Measurements from ENCODE around the gene MACROD2. TPM values are rescaled to one million over a fixed set of nuclear protein-coding genes. Genes with fewer than 3 reads are reported as not detected.
"Not testable (repeated sequence)": the region's sequence is repeated elsewhere in the genome, so short reads cannot be mapped to it uniquely, and the experiment has no call there.

MACROD2 gene
- total RNA-seq, 1 experiment from 2014 or later = not detected

- Histone ChIP-seq H3K27me3 (replicated peaks) (no peaks in the 10 kb centered on the region), H3K9me3 (replicated peaks) (no peaks in the 10 kb centered on the region), H3K27ac (no peak overlapping the region), H3K36me3 (no peaks in the 10 kb centered on the region), H3K4me3 (no peak overlapping the region), H3K4me1 (replicated peaks) (no peaks in the 10 kb centered on the region)
- no peak for DNase-seq (ENCODE audit: low read depth in 1 of 2, low spot score in 2 of 2)
These were observed 1944.8 kb downstream of the MACROD2 start for GRCh38 chr20:15940127-15940526.

- Histone ChIP-seq H3K4me3 (no peak overlapping the region), H3K27ac (no peak overlapping the region), H3K36me3 (no peaks in the 10 kb centered on the region), H3K27me3 (replicated peaks) (no peaks in the 10 kb centered on the region), H3K4me1 (replicated peaks) (no peaks in the 10 kb centered on the region), H3K9me3 (replicated peaks) (no peaks in the 10 kb centered on the region)
- DNase-seq (ENCODE audit: low read depth in 1 of 2, low spot score in 2 of 2) = no peak
These were observed 1946.8 kb downstream of the MACROD2 start for GRCh38 chr20:15942130-15942529.

GRCh38 chr20:15945289-15945688, 1950.0 kb downstream of the MACROD2 start:
- Histone ChIP-seq H3K4me3 (no peak overlapping the region), H3K4me1 (replicated peaks) (no peaks in the 10 kb centered on the region), H3K9me3 (replicated peaks) (no peaks in the 10 kb centered on the region), H3K36me3 (no peaks in the 10 kb centered on the region), H3K27me3 (replicated peaks) (no peaks in the 10 kb centered on the region), H3K27ac (no peak overlapping the region)
- DNase-seq (ENCODE audit: low read depth in 1 of 2, low spot score in 2 of 2) = no peak

GRCh38 chr20:15949391-15949790, 1954.1 kb downstream of the MACROD2 start:
- no peaks in the 10 kb centered on the region for H3K4me1 ChIP-seq (replicated peaks)
- no peak overlapping the region for H3K4me3 ChIP-seq
- no peaks in the 10 kb centered on the region for H3K9me3 ChIP-seq (replicated peaks)
- no peak overlapping the region for H3K27ac ChIP-seq
- no peaks in the 10 kb centered on the region for H3K27me3 ChIP-seq (replicated peaks)
- DNase-seq (ENCODE audit: low read depth in 1 of 2, low spot score in 2 of 2) = no peak
- no peaks in the 10 kb centered on the region for H3K36me3 ChIP-seq

GRCh38 chr20:15951658-15952057, 1956.3 kb downstream of the MACROD2 start:
- Histone ChIP-seq H3K4me3 (no peak overlapping the region), H3K4me1 (replicated peaks) (no peaks in the 10 kb centered on the region), H3K27me3 (replicated peaks) (no peaks in the 10 kb centered on the region), H3K36me3 (no peaks in the 10 kb centered on the region), H3K27ac (no peak overlapping the region), H3K9me3 (replicated peaks) (no peaks in the 10 kb centered on the region)
- no peak for DNase-seq (ENCODE audit: low read depth in 1 of 2, low spot score in 2 of 2)

- no peaks in the 10 kb centered on the region for H3K9me3 ChIP-seq (replicated peaks)
- H3K27ac ChIP-seq = no peak overlapping the region
- no peak overlapping the region for H3K4me3 ChIP-seq
- no peak for DNase-seq (ENCODE audit: low read depth in 1 of 2, low spot score in 2 of 2)
- H3K36me3 ChIP-seq = no peaks in the 10 kb centered on the region
- H3K4me1 ChIP-seq (replicated peaks) = no peaks in the 10 kb centered on the region
- no peaks in the 10 kb centered on the region for H3K27me3 ChIP-seq (replicated peaks)
These were observed 1962.8 kb downstream of the MACROD2 start for GRCh38 chr20:15958142-15958541.

GRCh38 chr20:15965165-15965564, 1969.8 kb downstream of the MACROD2 start:
- no peaks in the 10 kb centered on the region for H3K4me1 ChIP-seq (replicated peaks)
- no peaks in the 10 kb centered on the region for H3K36me3 ChIP-seq
- no peak overlapping the region for H3K27ac ChIP-seq
- no peak for DNase-seq (ENCODE audit: low read depth in 1 of 2, low spot score in 2 of 2)
- no peaks in the 10 kb centered on the region; the same call in 1 of the 2 replicates for H3K27me3 ChIP-seq (replicated peaks)
- no peak overlapping the region for H3K4me3 ChIP-seq
- H3K9me3 ChIP-seq (replicated peaks) = no peaks in the 10 kb centered on the region

GRCh38 chr20:15967334-15967733, 1972.0 kb downstream of the MACROD2 start:
- no peaks in the 10 kb centered on the region for H3K36me3 ChIP-seq
- peaks cover 3% of the 10 kb centered on the region; the same call in 1 of the 2 replicates for H3K9me3 ChIP-seq (replicated peaks)
- DNase-seq (ENCODE audit: low read depth in 1 of 2, low spot score in 2 of 2) = no peak
- H3K4me1 ChIP-seq (replicated peaks) = no peaks in the 10 kb centered on the region
- H3K4me3 ChIP-seq = no peak overlapping the region
- H3K27me3 ChIP-seq (replicated peaks) = no peaks in the 10 kb centered on the region; the same call in 1 of the 2 replicates
- H3K27ac ChIP-seq = no peak overlapping the region

GRCh38 chr20:15976047-15976736, 1980.9 kb downstream of the MACROD2 start:
- no peak for DNase-seq (ENCODE audit: low read depth in 1 of 2, low spot score in 2 of 2)

GRCh38 chr20:15977026-15977425, 1981.7 kb downstream of the MACROD2 start:
- Histone ChIP-seq H3K36me3 (no peaks in the 10 kb centered on the region), H3K4me1 (replicated peaks) (no peaks in the 10 kb centered on the region), H3K4me3 (no peak overlapping the region)

More at GRCh38 chr20:15976047-15976736, 1980.9 kb downstream of the MACROD2 start:
- H3K9me3 ChIP-seq (replicated peaks) = peaks cover 3% of the 10 kb centered on the region; the same call in 1 of the 2 replicates
- no peaks in the 10 kb centered on the region for H3K27me3 ChIP-seq (replicated peaks)
- H3K36me3 ChIP-seq = no peaks in the 10 kb centered on the region
- no peak overlapping the region for H3K4me3 ChIP-seq
- no peak overlapping the region for H3K27ac ChIP-seq
- H3K4me1 ChIP-seq (replicated peaks) = no peaks in the 10 kb centered on the region

GRCh38 chr20:15977758-15978157, 1982.4 kb downstream of the MACROD2 start:
- H3K4me1 ChIP-seq (replicated peaks) = no peaks in the 10 kb centered on the region
- H3K36me3 ChIP-seq = no peaks in the 10 kb centered on the region
- DNase-seq (ENCODE audit: low read depth in 1 of 2, low spot score in 2 of 2) = no peak
- no peak overlapping the region for H3K4me3 ChIP-seq
- H3K27me3 ChIP-seq (replicated peaks) = no peaks in the 10 kb centered on the region
- H3K9me3 ChIP-seq (replicated peaks) = no peaks in the 10 kb centered on the region
- H3K27ac ChIP-seq = no peak overlapping the region

More at GRCh38 chr20:15977026-15977425, 1981.7 kb downstream of the MACROD2 start:
- Histone ChIP-seq H3K27me3 (replicated peaks) (no peaks in the 10 kb centered on the region), H3K27ac (no peak overlapping the region), H3K9me3 (replicated peaks) (0 out of 2 replicates have a peak, but pooled peaks cover 3% of the 10 kb centered on the region)
- no peak for DNase-seq (ENCODE audit: low read depth in 1 of 2, low spot score in 2 of 2)

GRCh38 chr20:15985494-15986368, 1990.4 kb downstream of the MACROD2 start:
- not testable (repeated sequence) for H3K27me3 ChIP-seq (replicated peaks); DNase-seq (ENCODE audit: low read depth in 1 of 2, low spot score in 2 of 2); H3K36me3 ChIP-seq; H3K9me3 ChIP-seq (replicated peaks); H3K4me3 ChIP-seq; H3K27ac ChIP-seq; H3K4me1 ChIP-seq (replicated peaks)

- DNase-seq (ENCODE audit: low read depth in 1 of 2, low spot score in 2 of 2) = no peak
- no peaks in the 10 kb centered on the region for H3K27me3 ChIP-seq (replicated peaks)
- no peaks in the 10 kb centered on the region for H3K9me3 ChIP-seq (replicated peaks)
- H3K27ac ChIP-seq = no peak overlapping the region
- no peaks in the 10 kb centered on the region for H3K4me1 ChIP-seq (replicated peaks)
- no peaks in the 10 kb centered on the region for H3K36me3 ChIP-seq
- no peak overlapping the region for H3K4me3 ChIP-seq
These were observed 1991.4 kb downstream of the MACROD2 start for GRCh38 chr20:15986690-15987089.

- Histone ChIP-seq H3K4me1 (replicated peaks) (no peaks in the 10 kb centered on the region), H3K27me3 (replicated peaks) (no peaks in the 10 kb centered on the region), H3K36me3 (no peaks in the 10 kb centered on the region), H3K4me3 (no peak overlapping the region), H3K27ac (no peak overlapping the region), H3K9me3 (replicated peaks) (no peaks in the 10 kb centered on the region)
- no peak for DNase-seq (ENCODE audit: low read depth in 1 of 2, low spot score in 2 of 2)
These were observed 1996.0 kb downstream of the MACROD2 start for GRCh38 chr20:15991279-15991678.
